BE2C (cell line): Measurements from ENCODE around the gene RBPJL.

Experiments
- DNase-seq: peaks from one replicate; pipeline ENCODE4 v3.0.0-alpha.2; 2020
- H3K27me3 ChIP-seq: fragments of 250-450 bp; sonication (Bioruptor Pico); 2 replicates; pipeline ENCODE4 v1.5.1; 2020; ENCODE audit warnings: mild to moderate bottlenecking
- H3K36me3 ChIP-seq: fragments of 250-450 bp; sonication (Bioruptor Pico); 2 replicates; pipeline ENCODE4 v1.5.1; 2020; ENCODE audit warnings: mild to moderate bottlenecking
- H3K4me1 ChIP-seq: fragments of 250-450 bp; sonication (Bioruptor Pico); 2 replicates; pipeline ENCODE4 v1.5.1; 2020
- H3K4me3 ChIP-seq: 2 replicates; pipeline ENCODE4 v1.5.1; 2011; ENCODE audit warnings: low read depth, low read length
- H3K9me3 ChIP-seq: fragments of 250-450 bp; sonication (Bioruptor Pico); 2 replicates; pipeline ENCODE4 v1.5.1; 2020
- CTCF ChIP-seq: IDR thresholded peaks from 2 replicates; pipeline ENCODE4 v1.5.1; 2012; ENCODE audit warnings: mild to moderate bottlenecking, low read depth, low read length

RBPJL gene

GRCh38 chr20:45303586-45304463 lies 2.8 kb upstream of the RBPJL start:
- Histone ChIP-seq H3K36me3 (no peaks in the 10 kb centered on the region), H3K27me3 (no peaks in the 10 kb centered on the region), H3K4me1 (no peaks in the 10 kb centered on the region), H3K4me3 (no peak overlapping the region), H3K9me3 (no peaks in the 10 kb centered on the region)
- no peak for DNase-seq
- TF ChIP-seq CTCF = no peak

GRCh38 chr20:45304464-45304999 lies 2.1 kb upstream of the RBPJL start:
- Histone ChIP-seq H3K4me1 (no peaks in the 10 kb centered on the region), H3K4me3 (no peak overlapping the region), H3K36me3 (no peaks in the 10 kb centered on the region), H3K9me3 (no peaks in the 10 kb centered on the region), H3K27me3 (no peaks in the 10 kb centered on the region)
- DNase-seq = no peak
- TF ChIP-seq CTCF = no peak

- H3K36me3 ChIP-seq = no peaks in the 10 kb centered on the region
- no peak for DNase-seq
- no peaks in the 10 kb centered on the region for H3K27me3 ChIP-seq
- no peak for TF ChIP-seq CTCF
- H3K4me3 ChIP-seq = no peak overlapping the region
- no peaks in the 10 kb centered on the region for H3K9me3 ChIP-seq
- no peaks in the 10 kb centered on the region for H3K4me1 ChIP-seq
These were observed 1.4 kb upstream of the RBPJL start for GRCh38 chr20:45305262-45305661.

GRCh38 chr20:45307076-45307640 lies 518 bp downstream of the RBPJL start:
- Histone ChIP-seq H3K4me1 (no peaks in the 10 kb centered on the region), H3K36me3 (no peaks in the 10 kb centered on the region), H3K9me3 (no peaks in the 10 kb centered on the region), H3K27me3 (0 out of 2 replicates have a peak, but pooled peaks cover 4% of the 10 kb centered on the region), H3K4me3 (no peak overlapping the region)
- no peak for DNase-seq
- no peak for TF ChIP-seq CTCF

- no peak for TF ChIP-seq CTCF
- H3K9me3 ChIP-seq = no peaks in the 10 kb centered on the region
- H3K27me3 ChIP-seq = 0 out of 2 replicates have a peak, but pooled peaks cover 4% of the 10 kb centered on the region
- H3K4me1 ChIP-seq = no peaks in the 10 kb centered on the region
- no peaks in the 10 kb centered on the region for H3K36me3 ChIP-seq
- no peak within 1 kb of the TSS for H3K4me3 ChIP-seq
- DNase-seq = no peak
These were observed 1.6 kb downstream of the RBPJL start, which contains the start of gene MATN4 for GRCh38 chr20:45308117-45308778. Gene MATN4, minus strand, starts transcription at chr20:45308299. Its CDS starts 2,717 bp downstream, at chr20:45305582.
